ACC112 (cell line): Measurements from ENCODE around the gene ANKRD13D.

Source experiments
- H2AFZ ChIP-seq: fragments of 200-600 bp; sonication (generic); one replicate; pipeline ENCODE4 v1.6.0; 2017; ENCODE audit warnings: antibody characterized with exemption, low read length; ENCODE audit not compliant: unreplicated experiment
- H3K27ac ChIP-seq: fragments of 200-600 bp; sonication (generic); 2 replicates; pipeline ENCODE4 v1.5.1; 2014; ENCODE audit warnings: low read depth, mild to moderate bottlenecking, antibody characterized with exemption, low read length, moderate library complexity
- H3K27me3 ChIP-seq: fragments of 200-600 bp; sonication (generic); 2 replicates; pipeline ENCODE4 v1.6.1; 2014; ENCODE audit warnings: mild to moderate bottlenecking, antibody characterized with exemption, low read length, moderate library complexity, mixed read lengths; ENCODE audit not compliant: insufficient read depth
- H3K36me3 ChIP-seq: fragments of 200-600 bp; sonication (generic); 2 replicates; pipeline ENCODE4 v1.6.1; 2016; ENCODE audit warnings: mild to moderate bottlenecking, antibody characterized with exemption, low read length, moderate library complexity, mixed read lengths; ENCODE audit not compliant: insufficient read depth
- H3K4me1 ChIP-seq: fragments of 200-600 bp; sonication (generic); one replicate; pipeline ENCODE4 v1.6.1; 2016; ENCODE audit warnings: low read length, mixed read lengths; ENCODE audit not compliant: insufficient read depth, unreplicated experiment, control insufficient read depth
- H3K4me3 ChIP-seq: fragments of 200-600 bp; sonication (generic); 2 replicates; pipeline ENCODE4 v1.5.1; 2014; ENCODE audit warnings: mild to moderate bottlenecking, low read depth, low read length
- H3K79me2 ChIP-seq: fragments of 200-600 bp; sonication (generic); one replicate; pipeline ENCODE4 v1.6.0; 2016; ENCODE audit warnings: low read length; ENCODE audit not compliant: control insufficient read depth, unreplicated experiment, insufficient read depth

ANKRD13D gene

DNA sequence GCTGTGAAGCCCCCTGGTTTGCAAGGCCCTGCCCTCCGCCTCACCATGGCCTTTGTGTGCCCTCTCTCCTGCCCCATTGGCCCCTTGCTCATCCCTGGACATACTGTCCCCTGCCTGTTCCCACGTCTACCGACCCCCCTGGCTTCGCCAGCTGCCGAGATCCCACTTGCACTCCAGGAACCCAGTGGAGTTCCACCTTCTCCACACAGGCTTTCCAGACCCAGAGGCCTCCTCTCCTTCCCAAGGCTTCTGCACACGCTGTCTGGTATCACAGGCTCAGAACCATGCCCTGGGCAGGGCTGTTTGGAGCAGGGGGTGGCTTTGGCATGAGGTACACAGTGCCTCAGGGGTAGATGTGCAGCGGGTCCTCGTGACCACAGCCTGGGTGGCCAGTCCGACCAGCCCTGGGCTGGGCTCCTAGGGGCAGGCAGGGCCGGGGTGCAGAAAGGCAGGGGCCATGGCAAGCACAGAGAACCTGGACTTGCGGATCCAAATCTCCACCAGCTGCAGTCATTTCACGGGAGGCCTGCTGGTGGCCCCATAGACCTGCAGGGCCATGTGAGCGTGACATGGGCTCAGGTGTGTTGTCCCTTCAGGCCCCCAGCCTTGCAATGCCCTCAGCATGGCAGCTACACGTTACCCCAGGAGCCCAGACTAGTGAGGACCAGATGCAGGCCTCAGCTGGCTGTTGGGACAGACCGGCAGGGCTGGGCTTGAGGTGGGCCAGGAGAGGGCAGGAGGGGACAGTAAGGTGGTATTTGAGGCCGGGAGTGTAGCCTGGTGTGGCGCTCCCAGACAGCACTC, 13.3 kb upstream of the ANKRD13D start:
- Histone ChIP-seq H2AFZ (no peak overlapping the region), H3K27me3 (no peaks in the 10 kb centered on the region), H3K36me3 (peaks cover 9% of the 10 kb centered on the region; the same call in 1 of the 2 replicates), H3K4me3 (no peak overlapping the region), H3K79me2 (peaks cover 55% of the 10 kb centered on the region), H3K27ac (no peak overlapping the region), H3K4me1 (peaks cover 39% of the 10 kb centered on the region)

DNA sequence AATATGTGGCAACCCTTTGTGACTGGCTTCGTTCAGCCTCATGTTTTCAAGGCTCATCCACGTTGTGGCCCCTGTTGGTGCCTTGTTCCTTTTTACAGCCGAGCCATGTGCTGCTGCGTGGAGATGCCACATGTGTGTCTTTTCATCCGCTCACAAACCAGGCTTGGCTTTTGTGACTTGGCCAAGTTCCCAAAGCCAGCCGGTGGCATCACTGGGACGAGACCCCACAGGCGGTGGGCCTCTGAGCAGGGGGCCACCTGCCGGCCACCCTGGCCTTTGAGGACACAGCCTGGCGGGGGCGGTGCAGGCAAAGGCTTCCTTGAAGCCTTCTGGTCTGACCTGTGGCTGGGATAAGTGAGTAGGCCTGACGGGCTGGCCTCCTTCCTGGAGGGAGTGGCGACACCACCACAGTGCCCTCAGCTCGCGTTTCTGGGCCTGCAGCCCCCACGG, 12.3 kb upstream of the ANKRD13D start:
- H3K4me3 ChIP-seq, result peak overlapping the region; percentile 67; the same call in 1 of the 2 replicates
- H3K27ac ChIP-seq, result peak overlapping the region; percentile 62
- H3K4me1 ChIP-seq, result peaks cover 35% of the 10 kb centered on the region
- peaks cover 9% of the 10 kb centered on the region; the same call in 1 of the 2 replicates for H3K36me3 ChIP-seq
- peaks cover 45% of the 10 kb centered on the region for H3K79me2 ChIP-seq
- no peaks in the 10 kb centered on the region for H3K27me3 ChIP-seq
- H2AFZ ChIP-seq, result peak overlapping the region; percentile 82

DNA sequence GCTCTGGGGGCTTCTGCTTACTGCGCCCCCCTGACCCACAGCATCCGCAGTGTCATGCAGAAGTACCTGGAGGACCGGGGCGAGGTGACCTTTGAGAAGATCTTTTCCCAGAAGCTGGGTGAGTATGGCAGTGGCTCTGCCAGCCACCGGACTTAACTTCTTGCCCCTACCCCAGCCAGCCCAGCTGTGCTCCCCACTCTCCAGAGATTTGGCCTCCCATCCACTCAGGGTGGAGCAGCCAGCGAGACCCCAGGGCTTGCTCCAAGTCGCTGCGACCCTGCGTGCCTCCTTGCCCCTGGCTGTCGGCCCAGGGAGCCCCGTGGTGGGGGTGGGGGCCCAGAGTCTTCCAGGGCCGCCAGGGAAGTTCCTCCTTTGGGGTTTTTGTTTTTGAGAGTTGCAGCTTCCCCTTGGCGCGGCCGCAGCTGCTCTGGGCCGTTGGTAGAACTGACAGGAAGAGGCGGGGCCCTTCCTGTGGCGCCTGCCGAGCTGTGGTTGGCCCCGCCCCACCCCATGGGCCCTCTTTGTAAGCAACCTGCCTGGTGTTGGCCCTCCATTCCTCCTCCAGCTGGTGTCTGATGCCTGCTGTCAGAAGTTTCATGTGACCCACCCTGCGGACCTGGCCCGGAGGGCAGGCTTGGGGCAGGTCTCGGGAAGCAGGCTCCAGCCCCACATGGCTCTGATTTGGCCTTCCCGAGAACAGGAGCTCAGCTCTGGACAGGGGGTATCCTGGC, 11.7 kb upstream of the ANKRD13D start:
- peak overlapping the region; percentile 62 for H3K27ac ChIP-seq
- peaks cover 9% of the 10 kb centered on the region; the same call in 1 of the 2 replicates for H3K36me3 ChIP-seq
- H3K4me1 ChIP-seq, result peaks cover 29% of the 10 kb centered on the region
- H3K79me2 ChIP-seq, result peaks cover 39% of the 10 kb centered on the region
- peak overlapping the region; percentile 67 for H3K4me3 ChIP-seq
- H2AFZ ChIP-seq, result peak overlapping the region; percentile 82
- no peaks in the 10 kb centered on the region for H3K27me3 ChIP-seq

DNA sequence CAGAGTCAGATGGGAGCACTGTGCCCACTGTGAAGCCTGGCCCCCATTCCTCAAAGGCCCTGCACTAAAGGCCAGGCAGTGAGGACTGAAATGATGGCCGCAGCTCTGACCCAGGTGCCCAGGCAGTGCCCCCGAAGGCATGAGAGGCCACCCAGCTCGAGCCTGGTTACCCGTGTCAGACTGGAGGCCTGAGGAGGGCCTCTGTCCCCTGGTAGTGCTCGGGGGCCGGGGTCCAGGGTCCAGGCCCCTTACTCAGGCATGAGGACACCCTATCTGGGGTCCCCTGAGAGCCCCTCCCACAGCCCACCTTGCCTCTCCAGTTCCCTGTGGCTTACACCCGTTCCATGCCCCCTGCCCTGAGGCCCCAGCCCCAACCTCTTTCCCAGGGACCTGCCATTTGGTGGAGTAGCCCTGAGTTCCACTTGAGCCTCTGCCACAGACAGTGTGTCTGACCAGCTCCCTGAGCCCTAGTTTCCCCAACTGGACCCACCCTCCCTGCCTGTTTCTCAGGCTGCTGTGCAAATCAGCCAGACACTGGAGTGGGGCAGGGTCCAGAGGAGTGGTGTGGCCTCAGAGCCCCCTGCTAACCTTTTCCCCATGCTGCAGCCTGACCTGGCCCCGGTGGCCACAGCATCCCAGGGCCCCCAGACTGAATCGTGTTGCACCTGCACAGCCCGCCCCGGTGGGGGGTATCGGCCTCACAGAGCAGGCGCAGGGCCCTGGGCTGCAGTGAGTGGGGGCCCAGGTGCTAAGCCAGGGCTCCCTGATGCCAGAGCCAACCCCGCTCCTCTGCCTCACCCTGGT, 10.8 kb upstream of the ANKRD13D start:
- Histone ChIP-seq H3K27me3 (no peaks in the 10 kb centered on the region), H3K79me2 (peaks cover 29% of the 10 kb centered on the region), H3K36me3 (peaks cover 12% of the 10 kb centered on the region; the same call in 1 of the 2 replicates), H3K27ac (peak overlapping the region; percentile 18; the same call in 1 of the 2 replicates), H3K4me1 (peaks cover 20% of the 10 kb centered on the region), H2AFZ (no peak overlapping the region), H3K4me3 (no peak overlapping the region)

DNA sequence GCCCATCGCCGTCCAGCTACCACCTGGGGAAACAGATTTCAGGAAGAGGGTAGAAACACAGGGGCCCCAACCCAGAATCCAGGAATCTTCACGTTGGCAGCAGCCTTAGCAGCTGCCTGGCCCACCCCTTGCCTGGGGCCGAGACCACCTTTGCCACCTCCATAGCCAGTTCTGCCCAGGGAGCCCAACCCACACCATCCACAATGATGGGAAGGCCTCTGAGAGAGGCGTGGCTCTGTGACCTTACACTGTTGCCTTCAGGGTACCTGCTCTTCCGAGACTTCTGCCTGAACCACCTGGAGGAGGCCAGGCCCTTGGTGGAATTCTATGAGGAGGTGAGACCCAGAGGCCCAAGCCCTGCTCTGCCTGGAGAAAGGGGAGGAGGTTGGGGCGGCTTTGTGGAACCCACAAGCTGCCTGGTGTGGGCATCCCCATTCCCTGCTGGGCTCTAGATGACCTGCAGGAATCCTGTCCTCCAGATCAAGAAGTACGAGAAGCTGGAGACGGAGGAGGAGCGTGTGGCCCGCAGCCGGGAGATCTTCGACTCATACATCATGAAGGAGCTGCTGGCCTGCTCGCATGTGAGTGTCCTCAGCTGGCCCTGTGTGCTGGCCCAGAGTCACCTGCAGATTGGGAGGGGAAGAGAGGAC, 10.0 kb upstream of the ANKRD13D start:
- H3K4me1 ChIP-seq, result peaks cover 16% of the 10 kb centered on the region

DNA sequence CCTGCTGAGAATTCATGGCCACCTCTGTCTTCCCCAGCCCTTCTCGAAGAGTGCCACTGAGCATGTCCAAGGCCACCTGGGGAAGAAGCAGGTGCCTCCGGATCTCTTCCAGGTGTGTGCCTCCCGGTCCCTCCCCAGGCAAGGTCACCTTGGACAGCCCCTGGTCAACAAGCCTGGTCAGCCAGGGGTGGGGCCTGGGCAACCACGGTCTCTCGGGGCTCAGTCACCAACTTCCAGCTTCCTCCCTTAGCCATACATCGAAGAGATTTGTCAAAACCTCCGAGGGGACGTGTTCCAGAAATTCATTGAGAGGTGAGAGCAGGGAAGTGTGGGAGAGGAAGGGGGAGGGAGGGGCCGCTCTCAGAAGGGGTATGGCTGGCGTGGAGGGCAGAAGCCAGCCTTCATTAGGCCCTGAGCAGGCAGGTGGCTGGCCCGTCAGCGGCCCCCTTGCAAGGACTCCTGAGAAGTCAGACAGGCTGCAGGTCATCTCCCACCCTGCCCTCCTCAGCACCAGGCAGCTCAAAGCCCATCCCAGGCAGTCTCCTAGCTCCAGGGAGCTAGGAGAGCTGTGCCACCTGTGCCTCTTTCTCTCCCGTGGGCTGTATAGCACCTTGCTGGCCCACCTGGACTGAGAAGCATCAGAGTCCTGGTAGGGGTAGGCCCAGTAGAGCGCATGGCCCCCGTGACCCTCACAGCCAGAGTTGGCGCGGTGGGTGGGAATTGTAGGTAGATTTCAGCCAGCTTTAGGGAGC, 9.3 kb upstream of the ANKRD13D start:
- Histone ChIP-seq H3K27me3 (no peaks in the 10 kb centered on the region), H3K4me3 (no peak overlapping the region), H3K79me2 (peaks cover 21% of the 10 kb centered on the region), H3K4me1 (peaks cover 16% of the 10 kb centered on the region), H3K27ac (no peak overlapping the region), H3K36me3 (peaks cover 12% of the 10 kb centered on the region; the same call in 1 of the 2 replicates), H2AFZ (no peak overlapping the region)

More for the DNA sequence above, 10.0 kb upstream of the ANKRD13D start:
- Histone ChIP-seq H3K27me3 (no peaks in the 10 kb centered on the region), H3K36me3 (peaks cover 12% of the 10 kb centered on the region; the same call in 1 of the 2 replicates), H3K27ac (no peak overlapping the region), H3K79me2 (peaks cover 28% of the 10 kb centered on the region), H2AFZ (no peak overlapping the region), H3K4me3 (no peak overlapping the region)

DNA sequence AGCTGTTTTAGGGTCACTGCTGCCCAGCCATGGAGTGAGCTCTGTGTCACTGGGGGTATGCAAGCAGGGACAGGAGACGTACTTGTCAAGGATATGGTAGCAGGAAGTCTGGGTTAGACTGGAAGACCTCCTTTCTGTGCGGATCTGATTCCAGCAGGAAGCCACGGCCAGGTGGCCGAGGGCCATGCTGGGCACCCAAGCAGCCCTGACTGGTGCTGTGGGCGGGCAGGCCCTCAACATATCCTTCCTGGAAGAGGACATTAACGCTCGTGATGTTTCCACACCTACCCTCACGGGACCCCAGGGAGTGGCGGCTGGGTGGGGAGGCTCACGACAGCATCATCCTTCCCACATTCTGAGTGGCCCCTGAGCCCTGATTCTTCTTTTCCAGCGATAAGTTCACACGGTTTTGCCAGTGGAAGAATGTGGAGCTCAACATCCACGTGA, 8.7 kb upstream of the ANKRD13D start:
- Histone ChIP-seq H3K4me3 (no peak overlapping the region), H3K4me1 (peaks cover 16% of the 10 kb centered on the region), H3K36me3 (peaks cover 12% of the 10 kb centered on the region; the same call in 1 of the 2 replicates), H3K27ac (no peak overlapping the region), H3K27me3 (no peaks in the 10 kb centered on the region), H3K79me2 (peaks cover 18% of the 10 kb centered on the region), H2AFZ (no peak overlapping the region)

DNA sequence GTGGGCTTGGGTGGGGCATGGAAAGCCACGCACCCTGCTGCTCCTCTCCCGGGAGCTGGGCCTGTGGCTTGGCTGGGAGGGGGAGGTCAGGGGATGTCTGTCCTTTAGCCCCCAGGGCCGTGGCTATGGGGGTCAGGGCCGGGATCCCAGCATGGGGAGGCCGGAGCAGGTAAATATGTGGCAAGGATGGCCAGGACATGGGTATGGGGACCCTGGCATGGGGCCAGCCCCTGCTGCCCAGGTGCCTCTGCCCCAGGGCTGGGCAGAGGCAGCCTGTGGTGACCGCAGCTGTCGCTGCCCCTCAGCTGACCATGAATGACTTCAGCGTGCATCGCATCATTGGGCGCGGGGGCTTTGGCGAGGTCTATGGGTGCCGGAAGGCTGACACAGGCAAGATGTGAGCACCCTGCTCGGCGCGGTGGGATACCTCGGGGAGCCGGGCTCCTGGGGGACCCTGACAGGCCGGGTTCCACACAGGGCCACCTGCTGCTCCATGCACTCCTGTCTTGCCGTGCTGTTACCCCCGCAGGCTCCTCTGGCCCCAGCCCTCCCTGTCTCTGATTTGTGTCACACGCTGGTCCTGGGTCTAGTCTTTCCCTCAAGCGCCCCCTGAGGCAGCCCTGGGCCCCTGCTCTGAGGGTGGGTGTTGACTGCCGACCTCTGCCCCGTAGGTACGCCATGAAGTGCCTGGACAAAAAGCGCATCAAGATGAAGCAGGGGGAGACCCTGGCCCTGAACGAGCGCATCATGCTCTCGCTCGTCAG, 8.1 kb upstream of the ANKRD13D start:
- Histone ChIP-seq H3K4me3 (no peak overlapping the region), H3K27ac (no peak overlapping the region), H2AFZ (no peak overlapping the region), H3K79me2 (peaks cover 13% of the 10 kb centered on the region), H3K27me3 (no peaks in the 10 kb centered on the region), H3K36me3 (peaks cover 12% of the 10 kb centered on the region; the same call in 1 of the 2 replicates), H3K4me1 (peaks cover 16% of the 10 kb centered on the region)
